SKM-1 (cell line): ENCODE results near the gene CEP295NL.
"Not testable (repeated sequence)": the region's sequence is repeated elsewhere in the genome, so short reads cannot be mapped to it uniquely, and the experiment has no call there.

Source experiments
- DNase-seq: peaks from one replicate; lab custom pipeline; 2025; ENCODE audit not compliant: unreplicated experiment; lab: John Stamatoyannopoulos, UW

CEP295NL gene

GRCh38 chr17:78873519-78874340 lies 29.3 kb downstream of the CEP295NL start:
- DNase-seq: no peak

DNA sequence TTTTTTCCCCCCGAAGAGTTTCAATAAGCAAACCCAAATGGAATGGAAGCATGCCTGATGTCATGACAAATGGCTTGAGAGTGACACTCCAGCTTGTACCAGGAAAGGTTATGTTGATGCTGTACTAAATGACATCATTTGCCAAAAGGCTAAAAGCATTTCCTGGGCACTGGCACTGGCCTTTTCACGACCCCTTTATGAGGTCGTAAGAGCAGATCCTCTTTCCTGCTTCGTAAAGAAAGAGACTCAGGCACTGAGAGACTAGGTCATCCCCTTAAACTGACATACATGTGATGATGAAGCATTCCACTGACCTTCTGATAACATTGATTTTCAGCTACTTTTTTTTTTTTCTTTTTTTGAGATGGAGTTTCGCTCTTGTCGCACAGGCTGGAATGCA lies 30.5 kb downstream of the CEP295NL start:
- no peak for DNase-seq

- DNase-seq: no peak
Measured at GRCh38 chr17:78870621-78871020, 32.4 kb downstream of the CEP295NL start.

GRCh38 chr17:78868391-78868790 lies 34.6 kb downstream of the CEP295NL start:
- no peak for DNase-seq

DNA sequence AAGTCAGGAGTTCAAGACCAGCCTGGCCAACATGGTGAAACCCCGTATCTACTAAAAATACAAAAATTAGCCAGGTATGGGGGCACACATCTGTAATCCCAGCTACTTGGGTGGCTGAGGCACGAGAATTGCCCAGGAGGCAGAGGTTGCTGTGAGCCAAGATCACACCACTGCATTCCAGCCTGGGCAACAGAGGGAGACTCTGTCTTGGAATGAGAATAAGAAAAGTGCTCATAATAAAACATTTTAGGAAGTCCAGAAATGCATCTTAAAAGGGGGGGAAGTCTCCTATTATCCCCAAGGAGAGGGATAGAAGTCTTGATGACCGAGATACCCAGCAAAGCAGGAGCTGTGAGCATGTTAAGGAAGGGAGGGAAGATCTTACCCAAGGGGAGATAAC lies 36.0 kb downstream of the CEP295NL start:
- DNase-seq: not testable (repeated sequence)

DNA sequence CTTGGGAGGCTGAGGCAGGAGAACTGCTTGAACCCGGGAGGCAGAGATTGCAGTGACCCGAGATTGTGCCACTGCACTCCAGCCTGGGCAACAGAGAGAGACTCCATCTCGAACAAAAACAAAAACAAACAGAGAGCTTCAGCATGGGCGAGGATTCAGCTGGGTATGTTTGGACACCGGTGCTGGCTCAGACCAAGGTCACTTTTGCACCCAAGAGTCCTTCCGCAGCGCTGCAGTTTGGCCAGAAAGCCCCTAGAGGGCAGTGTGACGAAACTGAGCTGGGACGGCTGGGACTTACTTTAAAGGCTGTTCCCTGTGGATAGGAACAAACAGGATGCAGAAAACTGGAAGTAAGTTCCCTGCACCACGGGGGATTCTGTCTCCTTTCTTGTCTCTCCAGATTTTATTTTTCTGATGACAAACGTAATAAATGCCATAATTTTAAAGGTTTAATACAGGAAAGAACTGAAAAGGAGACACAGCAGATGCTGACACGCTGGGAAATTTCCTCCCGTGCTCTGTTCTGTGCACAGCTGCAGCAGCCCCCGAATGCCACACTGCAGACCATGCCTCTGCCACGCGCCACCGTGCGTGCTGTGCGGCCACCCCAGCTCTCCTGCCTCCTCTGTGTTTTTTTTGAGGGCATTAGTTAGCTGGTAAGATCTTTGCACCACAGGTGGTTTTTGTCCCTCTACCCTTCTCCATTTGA lies 37.2 kb downstream of the CEP295NL start:
- peak; percentile 7 for DNase-seq

- no peak for DNase-seq
Measured at GRCh38 chr17:78864117-78864516, 38.9 kb downstream of the CEP295NL start.

DNA sequence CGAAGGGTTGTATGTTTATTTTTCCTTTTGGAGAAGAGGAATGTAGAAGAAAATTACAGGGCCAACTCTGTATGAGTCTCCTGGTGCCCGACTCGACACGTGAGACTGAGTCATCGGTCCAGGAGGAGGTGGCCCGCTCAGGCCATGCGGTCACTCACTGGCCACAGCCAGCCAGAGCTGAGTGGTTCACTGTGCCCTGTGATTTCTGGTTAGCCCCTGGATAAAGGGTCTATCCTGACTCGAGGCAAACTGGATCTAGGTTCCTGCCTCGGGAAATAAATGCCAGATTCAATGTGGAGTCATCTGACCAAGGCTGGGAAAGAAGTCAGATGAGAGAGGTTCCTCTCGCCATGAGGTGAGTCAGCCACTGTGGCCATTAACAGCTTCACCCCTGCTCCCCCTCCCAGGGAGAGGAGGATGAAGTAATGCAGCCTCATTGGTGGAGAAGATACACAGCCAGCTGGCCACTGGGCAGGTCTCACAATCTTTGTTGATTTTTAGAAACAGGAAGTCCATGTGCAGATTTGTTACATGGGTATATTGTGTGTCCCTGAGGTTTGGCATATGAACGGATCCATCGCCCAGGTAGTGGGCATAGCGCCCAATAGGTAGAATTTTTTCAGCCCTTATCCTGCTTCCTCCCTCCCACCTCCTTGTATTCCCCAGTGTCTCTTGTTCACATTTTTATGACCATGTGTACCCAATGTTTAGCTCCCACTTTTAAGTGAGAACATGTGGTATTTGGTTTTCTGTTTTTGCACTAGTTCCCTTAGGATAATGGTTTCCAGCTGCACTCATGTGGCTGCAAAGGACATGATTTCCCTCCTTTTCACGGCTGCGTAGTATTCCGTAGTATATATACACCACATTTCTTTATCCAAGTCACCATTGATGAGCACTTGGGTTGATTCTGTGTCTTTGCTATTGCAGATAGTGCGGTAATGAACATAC lies 40.7 kb downstream of the CEP295NL start:
- peak; percentile 29 for DNase-seq

GRCh38 chr17:78861229-78861628 lies 41.8 kb downstream of the CEP295NL start:
- no peak for DNase-seq

- DNase-seq: no peak
Measured at GRCh38 chr17:78859051-78859450, 44.0 kb downstream of the CEP295NL start.

DNA sequence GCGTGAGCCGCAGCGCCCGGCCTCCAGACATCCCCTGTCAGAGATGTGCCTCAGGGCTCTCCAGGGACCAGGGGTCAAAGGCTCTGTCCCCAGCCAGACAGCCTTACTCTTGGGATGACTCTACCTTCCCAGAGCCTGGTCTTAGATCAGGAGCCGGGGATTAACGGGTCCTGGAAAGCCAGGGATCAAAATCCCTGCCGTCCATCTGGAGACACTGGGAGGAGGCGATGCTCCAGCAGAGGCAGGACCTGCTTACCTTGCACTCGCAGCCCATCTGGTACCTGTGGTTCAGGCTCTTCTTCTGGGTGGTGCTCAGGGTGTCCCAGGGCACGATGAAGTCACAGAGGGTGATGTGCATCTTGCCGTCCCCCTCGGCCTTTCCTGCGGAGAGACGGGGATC lies 45.7 kb downstream of the CEP295NL start:
- DNase-seq: no peak

DNA sequence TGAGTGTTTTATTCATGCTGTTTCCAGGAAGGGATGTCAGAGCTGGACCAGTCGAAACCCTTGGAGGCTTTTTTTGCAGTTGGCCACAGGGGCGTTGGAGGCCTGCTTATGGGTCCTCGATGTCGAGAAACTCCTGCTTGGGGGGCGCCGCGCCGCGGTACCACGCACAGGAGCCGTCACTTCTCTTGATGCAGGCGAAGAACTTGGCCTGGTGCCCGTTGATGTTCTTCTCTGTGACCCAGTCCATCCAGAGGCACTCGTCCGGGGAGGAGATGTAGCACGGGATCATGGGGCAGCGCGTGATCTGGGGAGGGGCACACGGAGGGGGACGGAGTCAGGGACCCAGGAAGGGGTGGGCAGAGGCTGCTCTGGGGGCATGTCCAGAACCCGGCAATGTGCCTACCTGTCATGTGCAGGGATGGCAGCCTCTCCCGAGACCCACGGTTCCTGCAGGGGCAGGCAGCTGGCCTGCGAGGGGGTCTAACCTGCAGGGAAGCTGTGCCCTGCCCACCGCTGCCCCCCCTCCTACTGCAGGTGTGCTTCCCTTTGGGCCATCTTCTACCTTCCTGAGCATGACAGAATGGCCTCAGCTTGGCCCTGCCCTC lies 47.3 kb downstream of the CEP295NL start:
- no peak for DNase-seq

GRCh38 chr17:78854508-78854907 lies 48.5 kb downstream of the CEP295NL start:
- no peak for DNase-seq

DNA sequence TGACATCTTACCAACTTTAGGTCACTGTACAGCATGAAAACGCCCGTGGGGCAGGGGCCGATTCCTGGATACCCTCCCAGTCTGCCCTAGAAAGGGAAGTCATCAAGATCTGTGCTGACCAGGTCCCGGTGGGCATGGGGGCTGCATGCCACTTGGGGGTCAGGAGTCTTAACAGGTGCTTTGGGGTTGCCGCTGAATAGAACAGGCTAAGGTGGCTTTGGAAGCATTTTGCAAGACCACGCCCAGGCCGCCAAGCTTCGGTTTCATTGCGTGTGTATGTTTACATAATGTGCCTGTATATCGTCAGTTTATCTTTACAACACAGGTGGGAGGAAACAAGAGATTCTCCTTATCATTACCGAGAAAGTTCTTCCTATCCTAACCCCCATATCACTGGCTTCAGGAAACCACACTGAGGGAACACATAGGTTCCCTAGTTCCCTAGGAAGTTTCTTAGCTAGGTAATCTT lies 49.0 kb downstream of the CEP295NL start:
- DNase-seq: no peak

DNA sequence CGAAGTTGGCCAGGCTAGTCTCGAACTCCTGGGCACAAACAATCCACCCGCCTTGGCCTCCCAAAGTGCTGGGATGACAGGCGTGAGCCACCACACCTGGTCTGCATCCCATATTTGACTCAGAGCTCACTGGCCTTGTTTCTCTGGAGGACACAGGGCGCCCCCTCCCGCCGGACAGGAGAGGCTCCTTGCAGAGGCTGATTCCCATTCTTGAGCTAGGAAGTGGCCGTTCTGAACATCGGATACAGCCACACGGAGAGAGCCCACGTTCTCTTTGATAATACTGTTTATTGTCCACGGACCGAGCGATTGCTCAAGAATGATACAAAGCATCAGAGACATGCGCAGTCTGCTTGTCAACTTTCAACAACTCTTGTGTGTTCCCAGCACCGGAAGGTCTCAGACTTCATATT lies 50.3 kb downstream of the CEP295NL start:
- no peak for DNase-seq

DNA sequence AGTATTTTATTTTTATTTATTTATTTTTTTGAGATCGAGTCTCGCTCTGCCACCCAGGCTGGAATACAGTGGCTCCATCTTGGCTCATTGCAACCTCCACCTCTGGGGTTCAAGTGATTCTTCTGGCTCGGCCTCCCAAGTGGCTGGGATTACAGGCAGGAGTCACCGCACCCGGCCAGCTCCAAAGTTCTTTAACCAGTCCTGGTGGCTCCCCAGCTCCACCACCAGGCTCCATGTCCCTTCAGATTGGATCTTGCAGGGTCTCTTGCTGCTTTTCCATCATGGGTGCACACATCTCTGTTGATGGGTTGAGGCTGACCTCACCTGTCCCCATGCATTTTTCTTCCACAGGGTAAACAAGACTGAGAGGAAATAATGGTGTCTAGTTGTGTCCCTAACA lies 54.0 kb downstream of the CEP295NL start:
- DNase-seq: no peak

DNA sequence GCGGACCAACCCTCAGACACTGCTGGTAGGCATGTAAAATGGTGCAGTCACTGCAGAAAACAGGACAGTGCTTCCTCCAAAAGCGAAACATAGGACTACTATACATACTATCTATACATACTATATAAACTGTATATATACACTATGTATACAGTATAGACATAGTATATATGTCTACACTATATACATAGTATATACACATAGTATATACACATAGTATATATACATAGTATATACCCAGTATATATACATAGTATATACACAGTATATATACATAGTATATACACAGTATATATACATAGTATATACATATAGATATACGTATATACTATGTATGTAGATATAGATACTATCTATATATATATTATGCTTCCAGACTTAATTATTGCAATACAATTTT lies 55.9 kb downstream of the CEP295NL start:
- DNase-seq: no peak

DNA sequence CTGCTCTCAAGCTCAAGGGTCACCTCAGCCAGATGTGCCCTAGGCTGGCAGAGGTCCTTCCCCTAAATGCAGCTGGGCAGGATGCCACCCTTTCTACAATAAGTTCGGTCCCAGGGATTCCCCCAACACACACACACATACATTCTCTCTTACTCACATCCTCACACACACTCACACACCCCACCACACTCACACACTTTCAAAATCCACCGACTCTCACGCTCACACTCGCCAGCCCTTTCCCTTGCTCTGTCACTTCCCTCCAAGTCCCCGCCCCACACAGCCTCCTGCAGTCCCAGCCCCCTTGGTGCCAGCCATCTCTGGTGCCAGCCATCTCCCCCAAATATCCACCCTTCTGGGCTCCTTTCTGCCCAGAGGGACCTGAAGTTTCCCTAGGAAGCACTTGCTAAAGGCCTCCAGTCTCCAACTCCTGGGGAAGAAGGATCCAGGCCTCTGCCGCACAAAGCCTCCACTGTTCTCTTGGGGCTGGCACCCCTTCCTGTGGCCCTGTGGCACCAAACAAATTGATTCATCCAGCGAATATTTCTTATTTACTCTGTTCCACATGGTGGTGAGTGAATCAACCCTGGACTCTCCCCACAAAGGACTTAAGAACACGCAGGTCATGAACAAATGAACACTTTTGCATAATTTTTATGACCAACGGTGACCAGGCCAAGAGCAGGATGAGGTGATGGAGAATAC lies 58.5 kb downstream of the CEP295NL start:
- DNase-seq: no peak

DNA sequence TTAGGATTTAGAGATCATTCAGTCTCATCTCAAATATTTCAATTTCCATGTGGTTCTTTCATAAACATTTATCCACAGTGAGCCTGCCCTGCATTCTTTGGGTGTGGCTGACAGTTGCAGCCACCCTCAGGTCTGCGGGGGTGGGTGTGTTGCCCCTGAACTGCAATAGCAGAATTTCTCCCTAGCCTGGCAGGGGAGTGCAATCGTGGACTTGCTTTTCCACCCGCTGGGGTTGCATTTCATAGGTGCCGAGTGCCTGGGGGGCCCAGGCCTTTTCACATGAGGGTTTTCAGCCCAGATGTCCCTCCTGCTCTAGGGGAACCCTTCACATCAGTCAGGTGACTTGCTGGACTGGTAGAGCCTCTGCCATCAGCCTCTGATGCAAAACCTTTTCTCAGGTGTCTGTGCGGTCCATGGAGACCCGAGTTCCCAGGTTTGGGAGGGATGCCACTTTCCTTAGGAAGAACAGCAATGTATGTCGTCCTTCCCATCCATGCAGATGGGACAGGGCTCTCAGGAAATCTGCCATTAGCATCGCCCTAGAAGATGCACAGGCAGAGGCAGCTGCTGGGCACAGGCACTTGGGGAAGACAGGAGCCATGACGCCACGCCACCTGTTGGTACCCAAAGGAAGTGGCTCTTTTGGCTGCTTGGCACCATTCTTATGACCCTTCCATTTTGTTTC lies 60.0 kb downstream of the CEP295NL start:
- DNase-seq: peak; percentile 45
